GM21737 (cell line): ENCODE measurements around the gene TNFRSF4.
"Not testable (repeated sequence)": the region's sequence is repeated elsewhere in the genome, so short reads cannot be mapped to it uniquely, and the experiment has no call there.

Experiments
- ATAC-seq: cut with Tn5 transposase; IDR thresholded peaks from one replicate; pipeline ENCODE4 v1.9.1; 2021; ENCODE audit warnings: mild to moderate bottlenecking, moderate library complexity; ENCODE audit not compliant: unreplicated experiment

Gene TNFRSF4

DNA sequence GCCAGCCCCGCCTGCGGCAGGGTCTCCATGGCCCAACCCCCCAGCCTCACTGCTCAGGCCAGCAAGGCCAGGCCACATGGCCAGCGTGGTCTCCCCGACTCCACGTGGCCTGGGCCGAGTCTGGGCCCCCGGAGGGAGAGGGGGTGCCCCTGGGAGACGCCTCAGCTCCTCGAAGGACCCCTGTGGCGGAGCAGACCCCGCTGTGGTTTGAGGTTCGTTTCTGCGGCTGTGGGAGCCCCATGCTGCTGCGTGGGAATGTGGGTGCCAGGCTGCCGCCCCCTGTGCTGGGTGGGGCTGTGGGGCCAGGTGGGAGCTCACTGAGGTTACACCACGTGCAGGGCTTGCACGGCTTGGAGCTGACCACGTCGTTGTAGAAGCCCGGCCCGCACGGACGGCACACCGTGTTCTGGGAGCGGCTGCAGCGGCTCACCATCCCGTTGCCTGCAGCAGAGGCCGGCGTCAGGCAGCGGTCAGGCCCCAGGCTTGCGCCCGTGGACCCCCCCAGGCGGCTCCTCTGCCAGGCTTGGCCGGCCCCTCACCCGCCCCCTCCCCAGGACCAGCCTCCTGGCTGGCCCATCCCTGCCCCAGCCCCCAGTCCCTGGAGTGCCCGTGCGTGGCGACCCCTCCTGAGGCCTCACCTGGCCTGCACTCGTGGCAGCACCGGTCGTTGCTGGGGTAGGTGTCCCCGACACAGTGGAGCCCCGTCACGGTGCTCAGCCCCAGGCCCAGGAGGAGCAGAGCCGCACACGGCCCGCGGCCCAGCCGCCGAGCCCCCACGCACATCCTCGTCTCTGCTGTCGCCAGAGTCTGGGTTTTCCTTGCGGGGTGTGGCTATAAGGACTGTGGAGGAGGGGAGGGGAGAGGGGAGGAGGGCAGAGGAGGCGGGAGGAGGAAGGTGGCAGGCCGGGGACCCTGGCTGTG lies at the start of gene TNFRSF4:
TSS of gene TNFRSF4 (minus strand) at position 809 of the 921 bp plus-strand sequence. CDS start at position 783, 26 bp downstream.
- no peak for ATAC-seq

DNA sequence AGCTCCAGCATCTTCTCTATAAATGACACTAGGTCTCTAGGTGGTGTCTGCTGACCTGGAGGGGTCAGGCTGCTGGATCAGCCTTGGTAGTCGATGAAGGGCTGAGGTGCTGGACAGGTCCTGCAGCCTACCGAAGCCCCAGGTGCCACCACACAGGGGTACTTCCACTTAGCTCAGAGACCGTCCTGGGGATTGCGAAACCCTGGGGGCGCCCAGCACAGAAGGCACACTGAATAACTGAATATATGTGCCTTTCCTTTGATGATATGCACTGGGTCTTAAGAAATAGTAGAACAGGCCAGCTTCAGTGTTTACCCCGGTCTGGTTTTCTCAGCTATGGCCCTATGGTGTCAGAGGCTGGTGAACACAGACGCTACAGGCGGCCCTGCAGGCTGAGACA lies 48.8 kb upstream of the TNFRSF4 start:
- no peak for ATAC-seq

GRCh38 chr1:1262071-1262470 lies 48.1 kb upstream of the TNFRSF4 start:
- no peak for ATAC-seq

DNA sequence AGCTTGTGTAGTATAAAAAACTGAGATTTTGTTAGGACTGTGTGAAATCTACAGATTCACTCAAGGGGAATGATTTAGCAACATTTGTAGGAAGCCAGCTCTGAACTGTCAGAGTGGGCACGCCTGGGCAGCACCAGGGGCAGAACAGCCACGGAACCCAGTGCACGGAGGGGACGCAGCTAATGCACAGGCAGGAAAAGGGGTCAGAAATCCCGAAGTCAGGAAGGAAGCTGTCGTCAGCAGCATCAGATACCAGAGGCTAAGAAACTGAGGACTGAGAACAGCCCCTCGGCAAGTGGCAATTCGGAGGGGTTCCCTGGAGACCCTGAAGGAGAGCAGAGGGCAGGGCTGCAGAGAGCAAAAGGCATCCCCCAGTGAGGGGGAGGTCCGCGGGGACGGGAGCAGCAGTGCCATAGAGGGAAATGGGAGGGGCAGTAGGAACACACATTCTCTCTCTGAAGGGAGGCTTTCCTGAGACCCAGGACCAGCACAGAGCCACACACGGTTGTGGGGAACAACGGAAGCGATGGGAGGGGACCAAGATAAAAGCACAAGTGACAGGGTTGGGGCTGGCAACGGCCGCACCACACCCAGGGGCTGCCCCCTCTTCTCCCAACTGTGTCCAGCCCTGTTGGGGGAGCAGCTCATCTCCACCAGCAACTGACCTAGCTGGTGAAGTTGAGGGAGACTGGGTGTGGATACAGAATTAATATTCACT lies 47.0 kb upstream of the TNFRSF4 start:
- ATAC-seq, result no peak

GRCh38 chr1:1259951-1260600 lies 46.1 kb upstream of the TNFRSF4 start:
- no peak for ATAC-seq

- ATAC-seq, result no peak
Measured at GRCh38 chr1:1259540-1259939, 45.6 kb upstream of the TNFRSF4 start.

- ATAC-seq, result no peak
Measured at GRCh38 chr1:1259119-1259488, 45.2 kb upstream of the TNFRSF4 start.

- no peak for ATAC-seq
Measured at GRCh38 chr1:1256956-1257871, 43.3 kb upstream of the TNFRSF4 start.

- ATAC-seq, result no peak
Measured at GRCh38 chr1:1255611-1256010, 41.7 kb upstream of the TNFRSF4 start.

- ATAC-seq, result no peak
Measured at GRCh38 chr1:1255078-1255477, 41.1 kb upstream of the TNFRSF4 start.

GRCh38 chr1:1254667-1254998 lies 40.7 kb upstream of the TNFRSF4 start:
- ATAC-seq, result no peak

DNA sequence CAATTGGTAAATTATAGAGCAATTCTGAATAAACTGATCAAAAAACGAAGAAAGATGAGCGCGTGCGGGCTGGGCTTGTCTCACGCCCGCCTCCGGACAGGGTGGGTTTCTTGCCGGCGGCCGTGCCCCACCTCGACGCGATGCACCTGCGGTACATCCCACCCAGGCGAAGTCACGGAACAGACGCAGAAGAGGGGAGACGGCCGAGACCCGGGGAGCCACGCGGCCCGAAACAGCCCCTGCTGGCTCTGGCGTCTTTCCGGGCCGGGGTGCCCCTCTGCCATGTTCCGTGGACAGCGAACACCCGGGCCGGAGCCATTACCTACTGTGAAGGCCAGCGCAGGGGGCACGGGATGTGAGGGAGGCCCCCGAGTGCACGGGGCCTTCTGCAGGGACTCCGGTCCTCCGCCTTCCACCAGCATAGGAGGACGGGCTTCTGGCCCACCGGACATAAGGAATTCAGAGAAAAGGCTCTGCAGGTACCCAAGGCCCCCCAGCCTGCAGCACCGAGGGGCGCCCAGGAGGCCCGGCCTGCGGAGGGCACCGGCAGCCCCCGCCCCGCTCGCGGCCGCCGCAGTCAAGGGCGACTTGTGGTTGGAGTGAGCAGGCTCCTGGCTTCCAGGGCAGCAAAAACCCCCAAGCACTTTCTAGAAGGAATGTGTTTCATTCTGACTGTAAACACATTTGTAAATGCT lies 40.2 kb upstream of the TNFRSF4 start:
- no peak for ATAC-seq

DNA sequence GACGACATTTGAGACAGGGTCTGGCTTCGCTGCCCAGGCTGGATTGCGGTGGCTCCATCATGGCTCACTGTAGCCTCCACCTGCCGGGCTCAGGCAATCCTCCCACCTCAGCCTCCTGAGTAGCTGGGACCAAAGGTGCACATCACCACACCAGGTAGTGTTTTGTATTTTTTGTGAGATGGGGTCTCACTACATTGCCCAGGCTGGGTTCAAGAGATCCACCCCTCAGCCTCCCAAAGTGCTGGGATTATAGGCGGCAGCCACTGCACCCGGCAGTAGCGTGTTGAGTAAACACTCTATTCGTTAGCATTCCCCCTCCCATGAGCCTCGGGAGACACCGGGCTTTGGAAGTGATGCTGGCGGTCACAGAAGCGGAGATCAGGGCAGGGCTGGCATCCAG lies 39.4 kb upstream of the TNFRSF4 start:
- ATAC-seq, result no peak

DNA sequence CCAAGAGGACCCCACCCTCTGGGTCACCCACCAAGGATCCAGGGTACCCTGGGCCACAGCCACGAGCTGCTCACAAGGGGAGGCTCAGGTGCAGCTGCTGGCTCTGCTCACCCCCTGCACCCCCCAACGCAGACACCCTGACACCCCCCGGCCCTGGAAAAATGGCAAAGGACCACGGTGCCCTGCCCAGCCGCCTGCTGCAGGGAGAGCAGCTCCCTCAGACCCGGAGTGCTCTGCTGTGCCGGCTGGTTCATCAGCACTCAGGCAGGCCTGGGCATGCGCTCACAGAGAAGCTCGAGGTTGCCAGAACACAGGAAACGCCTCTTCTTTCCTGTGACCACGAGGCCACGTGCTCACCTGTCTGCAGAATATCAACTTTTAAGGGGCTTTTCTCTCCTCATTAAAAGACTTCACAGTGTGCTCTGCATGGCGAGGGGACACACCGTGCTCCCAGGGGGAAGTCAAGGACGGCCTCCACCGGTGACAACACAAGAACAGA lies 36.9 kb upstream of the TNFRSF4 start:
- ATAC-seq, result no peak

DNA sequence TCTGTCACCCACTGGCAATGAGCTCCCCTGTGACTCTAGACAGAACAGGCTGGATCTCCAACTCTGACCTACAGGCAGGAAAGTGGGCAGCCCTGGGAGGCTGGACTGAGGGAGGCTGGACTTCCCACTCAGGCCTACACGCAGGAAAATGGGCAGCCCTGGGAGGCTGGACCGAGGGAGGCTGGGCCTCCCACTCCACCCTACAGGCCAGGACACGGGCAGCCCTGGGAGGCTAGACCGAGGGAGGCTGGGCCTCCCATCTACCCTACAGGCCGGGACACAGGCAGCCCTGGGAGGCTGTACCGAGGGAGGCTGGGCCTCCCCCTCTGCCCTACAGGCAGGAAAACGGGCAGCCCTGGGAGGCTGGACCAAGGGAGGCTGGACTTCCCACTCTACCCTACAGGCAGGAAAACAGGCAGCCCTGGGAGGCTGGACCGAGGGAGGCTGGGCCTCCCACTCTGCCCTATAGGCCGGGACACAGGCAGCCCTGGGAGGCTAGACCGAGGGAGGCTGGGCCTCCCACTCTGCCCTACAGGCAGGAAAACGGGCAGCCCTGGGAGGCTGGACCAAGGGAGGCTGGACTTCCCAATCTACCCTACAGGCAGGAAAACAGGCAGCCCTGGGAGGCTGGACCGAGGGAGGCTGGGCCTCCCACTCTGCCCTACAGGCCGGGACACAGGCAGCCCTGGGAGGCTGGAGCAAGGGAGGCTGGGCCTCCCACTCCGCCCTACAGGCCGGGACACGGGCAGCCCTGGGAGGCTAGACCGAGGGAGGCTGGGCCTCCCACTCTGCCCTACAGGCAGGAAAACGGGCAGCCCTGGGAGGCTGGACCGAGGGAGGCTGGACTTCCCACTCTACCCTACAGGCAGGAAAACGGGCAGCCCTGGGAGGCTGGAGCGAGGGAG lies 34.3 kb upstream of the TNFRSF4 start:
- not testable (repeated sequence) for ATAC-seq

GRCh38 chr1:1247341-1247913 lies 33.5 kb upstream of the TNFRSF4 start:
- no peak for ATAC-seq

DNA sequence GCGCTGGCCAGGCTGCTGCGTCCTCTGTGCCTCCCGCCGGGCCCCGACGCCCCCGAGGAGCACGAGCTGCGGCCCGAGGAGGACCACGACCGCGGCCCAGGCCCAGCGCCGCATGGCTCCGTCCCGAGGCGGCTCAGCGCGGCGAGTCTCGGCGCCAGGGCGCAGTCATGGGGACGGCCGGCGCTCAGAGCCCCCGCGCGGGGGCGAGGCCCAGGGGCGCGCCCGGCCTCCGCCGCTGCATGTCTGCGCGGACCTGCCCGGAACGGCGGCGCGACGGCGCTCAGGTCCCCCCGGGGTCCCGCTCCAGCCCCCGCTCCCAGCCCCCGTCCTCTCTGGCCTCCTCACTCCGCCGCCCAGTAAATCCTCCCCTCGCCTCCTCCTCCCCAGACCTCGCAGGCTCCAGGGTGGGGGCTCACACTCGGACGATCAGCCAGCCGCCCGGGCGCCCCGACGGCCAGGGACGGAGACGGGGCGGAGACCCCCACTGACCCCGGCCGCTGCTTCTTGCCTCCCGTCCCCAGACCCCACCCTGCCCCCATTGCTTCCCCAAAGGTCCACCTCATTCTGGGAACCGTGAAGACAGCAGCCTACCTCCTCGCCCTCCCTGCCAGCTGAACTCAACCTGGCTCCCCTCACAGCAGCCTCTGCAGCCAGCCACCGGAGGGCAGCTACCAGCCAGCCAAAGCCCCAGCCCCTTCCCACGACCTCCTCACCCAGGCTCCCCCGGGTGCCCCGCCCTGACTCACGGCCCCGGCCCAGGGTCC lies 32.8 kb upstream of the TNFRSF4 start, which contains the start of gene C1QTNF12:
TSS of gene C1QTNF12 (minus strand) at position 146 of the 764 bp plus-strand sequence. CDS start at position 114, 32 bp downstream.
- ATAC-seq, result no peak
